ENCODE results near the gene ANXA8.

The ANXA8 gene

GRCh38 chr10:47451998-47452494 is 31.9 kb downstream of the ANXA8 start:
- H3K36me3 ChIP-seq (ENCODE audit: insufficient read depth, low read length), result no peaks in the 10 kb centered on the region
- no peak overlapping the region for H3K4me3 ChIP-seq (ENCODE audit: low read depth, low read length, poor library complexity, severe bottlenecking)
- no peaks in the 10 kb centered on the region for H3K9me2 ChIP-seq (ENCODE audit: low read depth, low read length)
- H3K79me2 ChIP-seq (ENCODE audit: insufficient read depth, low read length), result no peaks in the 10 kb centered on the region
- no peaks in the 10 kb centered on the region for H3F3A ChIP-seq (ENCODE audit: insufficient read depth, low read length)
- H2AFZ ChIP-seq (ENCODE audit: low read length), result no peak overlapping the region
- H3K27ac ChIP-seq (ENCODE audit: low read depth, low read length, poor library complexity, severe bottlenecking), result no peak overlapping the region
- no peak overlapping the region for H3K4me2 ChIP-seq (ENCODE audit: low read length)
- no peaks in the 10 kb centered on the region for H3K4me1 ChIP-seq (ENCODE audit: insufficient read depth, low read length, severe bottlenecking)
- H3K9ac ChIP-seq (ENCODE audit: low read length), result no peak overlapping the region
- no peaks in the 10 kb centered on the region for H4K20me1 ChIP-seq (ENCODE audit: insufficient read depth, low read length)
- no peaks in the 10 kb centered on the region for H3K27me3 ChIP-seq (ENCODE audit: insufficient read depth, low read length)
- H3K9me3 ChIP-seq (ENCODE audit: low read length), result no peaks in the 10 kb centered on the region
- no peak for TF ChIP-seq CTCF (IDR thresholded peaks at IDR 0.05; ENCODE audit: low read length)
- TF ChIP-seq EZH2 (IDR thresholded peaks at IDR 0.05; ENCODE audit: borderline replicate concordance, low read length), result no peak

GRCh38 chr10:47451273-47451997 is 32.5 kb downstream of the ANXA8 start:
- Histone ChIP-seq H3F3A (ENCODE audit: insufficient read depth, low read length) (no peaks in the 10 kb centered on the region), H3K27me3 (ENCODE audit: insufficient read depth, low read length) (no peaks in the 10 kb centered on the region), H3K36me3 (ENCODE audit: insufficient read depth, low read length) (no peaks in the 10 kb centered on the region), H3K9me3 (ENCODE audit: low read length) (no peaks in the 10 kb centered on the region), H3K4me1 (ENCODE audit: insufficient read depth, low read length, severe bottlenecking) (no peaks in the 10 kb centered on the region), H3K79me2 (ENCODE audit: insufficient read depth, low read length) (no peaks in the 10 kb centered on the region), H2AFZ (ENCODE audit: low read length) (no peak overlapping the region), H4K20me1 (ENCODE audit: insufficient read depth, low read length) (no peaks in the 10 kb centered on the region), H3K9me2 (ENCODE audit: low read depth, low read length) (no peaks in the 10 kb centered on the region), H3K4me2 (ENCODE audit: low read length) (no peak overlapping the region), H3K9ac (ENCODE audit: low read length) (no peak overlapping the region), H3K4me3 (ENCODE audit: low read depth, low read length, poor library complexity, severe bottlenecking) (no peak overlapping the region), H3K27ac (ENCODE audit: low read depth, low read length, poor library complexity, severe bottlenecking) (no peak overlapping the region)
- TF ChIP-seq CTCF (IDR thresholded peaks at IDR 0.05; ENCODE audit: low read length) (no peak), EZH2 (IDR thresholded peaks at IDR 0.05; ENCODE audit: borderline replicate concordance, low read length) (no peak)

GRCh38 chr10:47450442-47450841 is 33.5 kb downstream of the ANXA8 start:
- no peak overlapping the region for H2AFZ ChIP-seq (ENCODE audit: low read length)

More at GRCh38 chr10:47450442-47450841, 33.5 kb downstream of the ANXA8 start:
- Histone ChIP-seq H3K36me3 (ENCODE audit: insufficient read depth, low read length) (no peaks in the 10 kb centered on the region), H3K79me2 (ENCODE audit: insufficient read depth, low read length) (no peaks in the 10 kb centered on the region), H3K27me3 (ENCODE audit: insufficient read depth, low read length) (no peaks in the 10 kb centered on the region), H4K20me1 (ENCODE audit: insufficient read depth, low read length) (no peaks in the 10 kb centered on the region), H3K4me3 (ENCODE audit: low read depth, low read length, poor library complexity, severe bottlenecking) (no peak overlapping the region), H3K4me2 (ENCODE audit: low read length) (no peak overlapping the region), H3K9me3 (ENCODE audit: low read length) (no peaks in the 10 kb centered on the region), H3K4me1 (ENCODE audit: insufficient read depth, low read length, severe bottlenecking) (no peaks in the 10 kb centered on the region), H3F3A (ENCODE audit: insufficient read depth, low read length) (no peaks in the 10 kb centered on the region), H3K27ac (ENCODE audit: low read depth, low read length, poor library complexity, severe bottlenecking) (no peak overlapping the region), H3K9me2 (ENCODE audit: low read depth, low read length) (no peaks in the 10 kb centered on the region), H3K9ac (ENCODE audit: low read length) (no peak overlapping the region)
- TF ChIP-seq EZH2 (IDR thresholded peaks at IDR 0.05; ENCODE audit: borderline replicate concordance, low read length) (no peak), CTCF (IDR thresholded peaks at IDR 0.05; ENCODE audit: low read length) (no peak)
